Liver (tissue), 3 donors: Measurements from ENCODE around the gene PDGFC.

Experiments used
- CTCF ChIP-seq: fragments of 150-350 bp; IDR thresholded peaks from 2 replicates; pipeline ENCODE4 v1.5.1; 2017; ENCODE audit warnings: improper control_type of control experiment, low read depth, low read length; ENCODE audit not compliant: missing input control
- HNF4G ChIP-seq: IDR thresholded peaks from 2 replicates; pipeline ENCODE4 v1.6.1; 2016; ENCODE audit warnings: antibody characterized with exemption
- JUND ChIP-seq, 2 donors: IDR thresholded peaks; 2 replicates each; pipeline ENCODE4 v1.6.1; 2016; ENCODE audit warnings: antibody characterized with exemption in 2 of 2
- TAF1 ChIP-seq: conservative IDR thresholded peaks from 2 replicates; pipeline ENCODE4 v1.6.1; 2016; ENCODE audit warnings: antibody characterized with exemption, mild to moderate bottlenecking
- TF ChIP-seq, protein P1 (sequence below): IDR thresholded peaks from 2 replicates; pipeline ENCODE4 v1.6.1; 2016; ENCODE audit warnings: antibody characterized with exemption
- TF ChIP-seq, protein P2 (sequence below): IDR thresholded peaks from 2 replicates; pipeline ENCODE4 v1.6.1; 2016; ENCODE audit warnings: antibody characterized with exemption, mild to moderate bottlenecking
- donor health status: healthy.
- donor health status: healthy.

DNA sequence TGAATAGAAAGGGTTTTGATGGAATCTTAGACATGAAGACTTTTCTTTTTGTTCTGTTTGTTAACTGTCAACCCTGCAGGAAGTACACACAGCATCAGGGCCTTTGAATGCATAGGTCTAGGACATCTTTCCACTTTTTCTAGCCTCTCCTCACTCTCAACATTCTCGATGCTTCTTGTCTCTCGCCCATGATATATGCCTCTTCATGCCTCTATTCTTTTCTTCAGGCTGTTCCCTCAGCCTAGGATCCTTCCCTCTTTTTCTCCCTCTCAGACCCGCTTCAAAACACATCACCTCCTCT lies 9.6 kb downstream of the PDGFC start:
- TF ChIP-seq HNF4G (no peak), CTCF (no peak), JUND (IDR thresholded peaks at IDR 0.05) (no peak), TAF1 (no peak)
- TF ChIP-seq, protein P1, sequence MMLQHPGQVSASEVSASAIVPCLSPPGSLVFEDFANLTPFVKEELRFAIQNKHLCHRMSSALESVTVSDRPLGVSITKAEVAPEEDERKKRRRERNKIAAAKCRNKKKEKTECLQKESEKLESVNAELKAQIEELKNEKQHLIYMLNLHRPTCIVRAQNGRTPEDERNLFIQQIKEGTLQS = no peak
- TF ChIP-seq, protein P2, sequence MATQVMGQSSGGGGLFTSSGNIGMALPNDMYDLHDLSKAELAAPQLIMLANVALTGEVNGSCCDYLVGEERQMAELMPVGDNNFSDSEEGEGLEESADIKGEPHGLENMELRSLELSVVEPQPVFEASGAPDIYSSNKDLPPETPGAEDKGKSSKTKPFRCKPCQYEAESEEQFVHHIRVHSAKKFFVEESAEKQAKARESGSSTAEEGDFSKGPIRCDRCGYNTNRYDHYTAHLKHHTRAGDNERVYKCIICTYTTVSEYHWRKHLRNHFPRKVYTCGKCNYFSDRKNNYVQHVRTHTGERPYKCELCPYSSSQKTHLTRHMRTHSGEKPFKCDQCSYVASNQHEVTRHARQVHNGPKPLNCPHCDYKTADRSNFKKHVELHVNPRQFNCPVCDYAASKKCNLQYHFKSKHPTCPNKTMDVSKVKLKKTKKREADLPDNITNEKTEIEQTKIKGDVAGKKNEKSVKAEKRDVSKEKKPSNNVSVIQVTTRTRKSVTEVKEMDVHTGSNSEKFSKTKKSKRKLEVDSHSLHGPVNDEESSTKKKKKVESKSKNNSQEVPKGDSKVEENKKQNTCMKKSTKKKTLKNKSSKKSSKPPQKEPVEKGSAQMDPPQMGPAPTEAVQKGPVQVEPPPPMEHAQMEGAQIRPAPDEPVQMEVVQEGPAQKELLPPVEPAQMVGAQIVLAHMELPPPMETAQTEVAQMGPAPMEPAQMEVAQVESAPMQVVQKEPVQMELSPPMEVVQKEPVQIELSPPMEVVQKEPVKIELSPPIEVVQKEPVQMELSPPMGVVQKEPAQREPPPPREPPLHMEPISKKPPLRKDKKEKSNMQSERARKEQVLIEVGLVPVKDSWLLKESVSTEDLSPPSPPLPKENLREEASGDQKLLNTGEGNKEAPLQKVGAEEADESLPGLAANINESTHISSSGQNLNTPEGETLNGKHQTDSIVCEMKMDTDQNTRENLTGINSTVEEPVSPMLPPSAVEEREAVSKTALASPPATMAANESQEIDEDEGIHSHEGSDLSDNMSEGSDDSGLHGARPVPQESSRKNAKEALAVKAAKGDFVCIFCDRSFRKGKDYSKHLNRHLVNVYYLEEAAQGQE = no peak
